ENCODE data around the gene KIF3A. TPM values are rescaled to one million over a fixed set of nuclear protein-coding genes. Genes with fewer than 3 reads are reported as not detected.

The KIF3A gene
- total RNA-seq, 2 donors from 2014 or later = 17.4 to 34.5 TPM

DNA sequence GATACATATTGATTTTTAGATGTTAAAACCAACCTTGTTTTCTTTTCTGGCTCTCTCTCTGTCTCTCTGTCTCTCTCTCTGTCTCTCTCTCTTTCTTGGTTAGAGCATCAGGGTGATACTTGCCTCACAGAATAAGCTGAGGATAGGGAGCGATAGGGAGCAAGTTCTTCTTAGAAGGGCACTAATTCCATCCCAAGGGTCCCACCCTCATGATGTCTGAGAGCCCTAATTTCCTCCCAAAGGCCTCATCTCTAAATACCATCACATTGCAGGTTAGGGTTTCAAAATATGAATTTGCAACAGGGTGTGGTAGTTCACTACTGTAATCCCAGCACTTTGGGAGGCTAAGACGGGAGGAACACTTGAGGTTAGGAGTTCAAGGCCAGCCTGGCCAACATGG is 4.8 kb upstream of the KIF3A start:
- Mint-ChIP-seq H3K4me3 (no peak overlapping the region), H3K27ac (no peak overlapping the region), H3K27me3 (peaks cover 18 to 37% of the 10 kb centered on the region in 2 donors), H3K4me1 (ENCODE audit: low read depth in 2 of 2) (peaks cover 11% of the 10 kb centered on the region in 2 donors), H3K36me3 (no peaks in the 10 kb centered on the region), H3K9me3 (no peaks in the 10 kb centered on the region)
- ATAC-seq = no peak
- DNase-seq (ENCODE audit: low spot score) = no peak

DNA sequence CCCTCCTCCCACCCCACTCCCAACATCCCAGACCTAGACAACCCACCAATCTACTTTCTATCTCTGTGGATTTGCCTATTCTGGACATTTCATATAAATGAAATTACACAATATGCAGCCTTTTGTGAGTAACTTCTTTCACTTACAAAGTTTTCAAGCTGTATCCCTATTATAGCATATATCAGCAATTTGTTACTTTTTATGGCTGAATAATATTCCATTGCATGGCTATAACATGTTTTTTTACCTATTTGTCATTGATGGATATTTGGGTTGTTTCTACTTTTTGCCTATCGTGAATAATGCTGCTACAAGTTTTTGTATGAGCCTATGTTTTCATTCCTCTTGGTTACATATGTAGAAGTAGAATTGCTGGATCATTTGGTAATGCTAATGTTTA is 1.9 kb upstream of the KIF3A start:
- H3K27me3 Mint-ChIP-seq = peaks cover 11 to 15% of the 10 kb centered on the region in 2 donors
- ATAC-seq (no peak), DNase-seq (ENCODE audit: low spot score) (no peak)
- H3K4me3 Mint-ChIP-seq = no peak overlapping the region
- H3K36me3 Mint-ChIP-seq = no peaks in the 10 kb centered on the region
- peak overlapping the region in 1 of 2 donors; percentile 75 for H3K27ac Mint-ChIP-seq
- H3K9me3 Mint-ChIP-seq = no peaks in the 10 kb centered on the region
- H3K4me1 Mint-ChIP-seq (ENCODE audit: low read depth in 2 of 2) = peaks cover 24 to 26% of the 10 kb centered on the region in 2 donors

DNA sequence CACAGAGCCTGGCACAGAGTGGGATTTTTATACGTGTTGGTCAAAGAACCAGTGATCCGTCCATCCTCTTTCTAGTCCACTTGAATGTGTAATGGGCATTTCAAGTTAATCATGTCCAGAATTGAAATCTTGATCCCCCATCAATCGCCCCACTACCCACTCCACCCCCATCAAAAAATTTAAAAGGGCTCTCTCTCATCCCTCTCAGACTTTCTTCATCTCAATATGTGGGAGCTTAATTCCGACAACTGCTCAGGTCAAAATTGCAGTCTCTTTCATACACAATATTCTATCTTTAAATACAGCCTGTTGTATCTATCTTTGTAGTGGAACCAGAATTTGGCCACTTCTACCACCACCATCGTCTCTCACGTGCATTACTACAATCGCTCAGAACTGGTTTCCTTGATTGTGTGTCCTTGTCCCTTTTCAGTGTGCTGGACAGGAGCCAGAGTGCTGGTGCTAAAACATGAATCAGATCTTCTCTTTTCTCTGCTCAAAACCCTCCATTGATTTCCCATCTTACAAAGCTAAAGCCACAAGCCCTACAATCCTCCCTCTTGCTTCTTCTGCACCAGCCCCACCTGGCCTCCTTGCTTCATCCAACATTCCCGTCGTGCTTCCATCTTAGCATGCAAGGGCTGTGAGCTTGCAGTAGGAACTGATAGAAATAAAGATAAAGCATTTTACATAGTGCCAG is 786 bp upstream of the KIF3A start:
- no peaks in the 10 kb centered on the region for H3K9me3 Mint-ChIP-seq
- peak overlapping the region; percentile 43 for H3K4me3 Mint-ChIP-seq
- no peak for DNase-seq (ENCODE audit: low spot score)
- no peak for ATAC-seq
- H3K27ac Mint-ChIP-seq = peak overlapping the region; percentile 66 to 75
- peaks cover 10 to 13% of the 10 kb centered on the region in 2 donors for H3K27me3 Mint-ChIP-seq
- H3K36me3 Mint-ChIP-seq = peaks cover 5% of the 10 kb centered on the region
- peaks cover 24 to 33% of the 10 kb centered on the region in 2 donors for H3K4me1 Mint-ChIP-seq (ENCODE audit: low read depth in 2 of 2)

DNA sequence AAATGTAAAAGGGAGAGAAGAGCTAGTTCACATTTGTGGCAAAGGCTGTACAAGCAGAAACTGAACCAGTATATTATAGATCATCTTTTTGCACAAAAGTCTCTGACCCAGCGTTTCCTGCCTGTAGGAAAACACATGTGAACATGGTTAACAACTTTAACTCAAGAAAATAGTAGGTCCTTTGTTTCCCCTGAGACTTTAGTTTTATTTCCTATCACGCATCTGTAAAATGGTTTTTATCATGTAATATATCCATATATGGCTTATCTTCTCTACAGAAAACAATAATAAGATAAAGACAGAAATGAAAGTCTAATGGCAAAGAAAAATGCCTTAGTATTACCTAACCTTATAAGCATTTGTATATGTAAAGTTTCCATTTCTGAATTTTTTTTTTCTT is 2.7 kb downstream of the KIF3A start:
- H3K4me1 Mint-ChIP-seq (ENCODE audit: low read depth in 2 of 2) = peaks cover 24 to 33% of the 10 kb centered on the region in 2 donors
- H3K27ac Mint-ChIP-seq = peak overlapping the region in 1 of 2 donors; percentile 11
- H3K36me3 Mint-ChIP-seq = peaks cover 5% of the 10 kb centered on the region
- DNase-seq (ENCODE audit: low spot score) (no peak), ATAC-seq (no peak)
- H3K4me3 Mint-ChIP-seq = no peak overlapping the region
- no peaks in the 10 kb centered on the region for H3K9me3 Mint-ChIP-seq
- H3K27me3 Mint-ChIP-seq = peaks cover 0 to 2% of the 10 kb centered on the region in 2 donors

DNA sequence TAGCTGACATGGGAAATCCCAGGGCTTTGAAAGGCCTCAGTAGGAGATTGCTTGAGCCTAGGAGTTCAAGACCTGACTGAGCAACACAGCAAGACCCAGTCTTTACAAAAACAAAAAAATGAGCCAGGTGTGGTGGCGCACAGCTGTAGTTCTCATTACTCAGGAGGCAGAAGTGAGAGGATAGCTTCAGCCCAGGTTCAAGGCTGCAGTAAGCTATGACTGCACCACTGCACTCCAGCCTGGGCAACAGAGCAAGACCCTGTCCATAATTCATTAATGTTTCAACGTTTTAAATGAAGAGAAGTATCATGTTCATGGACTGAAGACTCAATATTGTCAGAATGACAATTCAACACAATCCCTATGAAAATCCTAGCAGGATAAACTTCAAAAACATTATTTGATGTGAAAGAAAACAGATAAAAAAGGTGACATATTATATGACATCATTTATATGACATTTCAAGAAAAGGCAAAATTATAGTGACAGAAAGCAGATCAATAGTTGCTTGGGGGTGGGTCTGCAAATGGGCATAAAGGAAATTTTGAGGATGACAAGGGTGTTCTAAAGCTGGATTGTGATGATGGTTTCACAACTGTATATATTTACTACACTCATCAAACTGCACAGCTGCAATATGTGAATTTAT is 3.7 kb downstream of the KIF3A start:
- H3K27ac Mint-ChIP-seq = no peak overlapping the region
- no peak for DNase-seq (ENCODE audit: low spot score)

DNA sequence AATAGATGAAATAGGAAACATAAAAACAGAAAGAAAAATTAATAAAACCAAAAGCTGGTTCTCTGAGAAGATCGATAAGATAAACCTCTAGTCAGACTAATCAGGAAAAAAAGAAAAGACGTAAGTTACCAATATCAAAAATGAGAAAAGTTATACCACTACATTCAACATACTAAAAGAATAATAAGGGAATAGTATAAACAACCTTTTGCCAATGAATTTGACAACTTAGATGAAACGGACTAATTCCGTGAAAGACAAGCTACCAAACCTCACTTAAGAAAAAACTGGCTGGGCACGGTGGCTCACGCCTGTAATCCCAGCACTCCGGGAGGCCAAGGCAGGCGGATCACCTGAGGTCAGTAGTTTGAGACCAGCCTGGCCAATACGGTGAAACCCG is 7.5 kb downstream of the KIF3A start:
- Mint-ChIP-seq H3K36me3 (peaks cover 18% of the 10 kb centered on the region), H3K27me3 (no peaks in the 10 kb centered on the region), H3K27ac (no peak overlapping the region), H3K4me3 (no peak overlapping the region), H3K4me1 (ENCODE audit: low read depth in 2 of 2) (peaks cover 8 to 19% of the 10 kb centered on the region in 2 donors), H3K9me3 (no peaks in the 10 kb centered on the region)
- no peak for DNase-seq (ENCODE audit: low spot score)
- no peak for ATAC-seq

More for the DNA sequence above, 3.7 kb downstream of the KIF3A start:
- H3K4me3 Mint-ChIP-seq = no peak overlapping the region
- H3K9me3 Mint-ChIP-seq = no peaks in the 10 kb centered on the region
- peaks cover 5% of the 10 kb centered on the region for H3K36me3 Mint-ChIP-seq
- H3K4me1 Mint-ChIP-seq (ENCODE audit: low read depth in 2 of 2) = peaks cover 27 to 33% of the 10 kb centered on the region in 2 donors
- no peak for ATAC-seq
- H3K27me3 Mint-ChIP-seq = no peaks in the 10 kb centered on the region

DNA sequence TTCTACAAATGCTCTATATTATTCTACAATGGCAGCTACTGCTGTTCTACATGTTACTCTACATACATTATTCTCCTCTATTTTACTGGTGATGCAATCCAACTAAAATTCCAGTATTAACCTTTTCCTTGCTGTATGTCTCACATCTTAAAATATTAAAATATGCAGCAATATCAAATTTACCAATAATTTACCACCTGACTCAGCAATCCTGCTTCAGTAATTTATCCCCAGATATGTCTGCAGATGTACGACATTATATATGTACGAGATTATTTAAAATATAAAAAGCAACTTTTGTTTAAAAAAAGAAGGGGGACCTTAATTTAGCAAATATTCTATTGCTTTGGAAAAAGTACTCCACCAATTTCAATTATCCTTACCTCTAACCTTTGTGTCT is 11.6 kb downstream of the KIF3A start:
- H3K4me3 Mint-ChIP-seq = no peak overlapping the region

DNA sequence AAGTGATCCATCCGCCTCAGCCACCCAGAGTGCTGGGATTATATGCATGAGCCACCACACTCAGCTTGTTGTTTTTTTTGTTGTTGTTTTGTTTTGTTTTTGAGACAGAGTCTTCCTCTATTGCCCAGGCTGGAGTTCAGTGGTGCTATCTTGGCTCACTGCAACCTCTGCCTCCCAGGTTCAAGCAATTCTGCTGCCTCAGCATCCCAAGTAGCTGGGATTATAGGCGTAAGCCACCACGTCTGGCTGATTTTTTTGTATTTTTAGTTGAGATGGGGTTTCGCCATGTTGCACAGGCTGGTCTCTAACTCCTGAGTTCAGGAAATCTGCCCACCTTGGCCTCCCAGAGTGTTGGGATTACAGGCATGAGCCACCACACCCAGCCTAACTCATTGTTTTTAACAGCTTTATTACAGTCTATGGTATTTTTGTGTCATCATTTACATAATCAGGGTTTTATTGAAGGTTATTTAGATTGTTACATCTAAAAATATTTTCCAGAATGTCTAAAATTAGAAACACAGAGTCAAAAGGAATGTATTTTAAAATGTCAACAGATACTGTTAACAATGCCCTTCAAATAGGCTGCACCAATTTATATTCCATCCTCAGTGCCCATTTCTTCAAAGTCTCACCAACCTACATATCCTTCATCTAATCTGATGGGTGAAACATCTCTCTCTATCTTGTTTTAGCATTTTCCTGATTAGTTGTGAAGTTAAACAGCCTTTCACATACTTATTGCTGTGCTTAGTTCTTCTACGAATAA is 18.6 kb downstream of the KIF3A start:
- Mint-ChIP-seq H3K4me3 (no peak overlapping the region), H3K9me3 (no peaks in the 10 kb centered on the region), H3K27ac (no peak overlapping the region), H3K4me1 (ENCODE audit: low read depth in 2 of 2) (peaks cover 9 to 13% of the 10 kb centered on the region in 2 donors), H3K27me3 (no peaks in the 10 kb centered on the region), H3K36me3 (peaks cover 8% of the 10 kb centered on the region)
- no peak for ATAC-seq
- no peak for DNase-seq (ENCODE audit: low spot score)

More for the DNA sequence above, 11.6 kb downstream of the KIF3A start:
- Mint-ChIP-seq H3K4me1 (ENCODE audit: low read depth in 2 of 2) (peaks cover 8 to 13% of the 10 kb centered on the region in 2 donors), H3K9me3 (no peaks in the 10 kb centered on the region), H3K27me3 (no peaks in the 10 kb centered on the region), H3K27ac (no peak overlapping the region), H3K36me3 (peaks cover 19% of the 10 kb centered on the region)
- ATAC-seq (no peak), DNase-seq (ENCODE audit: low spot score) (no peak)

DNA sequence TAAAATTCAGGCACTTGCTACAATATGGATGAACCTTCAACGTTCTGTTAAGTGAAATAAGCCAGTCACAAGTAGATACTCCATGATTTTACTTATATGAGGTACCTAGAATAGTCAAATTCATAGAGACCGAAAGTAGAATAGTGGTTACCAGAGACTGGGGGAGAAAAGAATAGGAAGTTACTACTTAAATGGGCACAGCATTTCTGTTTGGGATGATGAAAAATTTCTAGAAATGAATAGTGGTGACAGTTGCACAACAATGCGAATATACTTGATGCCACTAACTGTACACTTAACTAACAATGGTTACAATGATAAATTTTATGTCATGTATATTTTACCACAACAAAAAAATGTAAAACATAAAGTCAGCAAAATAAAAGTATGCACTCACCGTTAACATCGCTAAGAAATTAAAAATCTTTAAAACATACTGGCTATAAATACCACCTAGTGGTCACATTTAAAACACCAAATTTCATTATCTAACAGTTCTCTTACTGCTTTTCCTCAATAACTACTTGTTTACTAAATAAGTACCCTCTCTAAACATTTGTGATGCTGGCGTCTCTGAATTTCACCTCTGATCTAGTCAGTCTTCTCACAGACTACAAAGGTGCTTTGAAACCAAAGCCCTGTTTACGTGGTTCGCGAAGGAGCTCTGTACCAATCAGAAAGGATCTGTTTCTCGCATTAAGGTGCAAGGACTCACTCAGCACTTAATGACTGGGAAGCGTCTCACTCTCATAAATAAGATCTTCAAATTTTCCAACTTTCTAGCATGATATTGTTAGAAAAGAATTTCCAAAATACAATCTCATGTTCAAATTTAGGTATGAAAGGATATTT is 22.7 kb downstream of the KIF3A start:
- Mint-ChIP-seq H3K4me1 (ENCODE audit: low read depth in 2 of 2) (peaks cover 9 to 20% of the 10 kb centered on the region in 2 donors), H3K36me3 (peaks cover 7% of the 10 kb centered on the region), H3K9me3 (no peaks in the 10 kb centered on the region), H3K4me3 (peak overlapping the region; percentile 60), H3K27ac (peak overlapping the region; percentile 67 to 78), H3K27me3 (no peaks in the 10 kb centered on the region)
- DNase-seq (ENCODE audit: low spot score) (no peak), ATAC-seq (peak; percentile 78 to 92)

DNA sequence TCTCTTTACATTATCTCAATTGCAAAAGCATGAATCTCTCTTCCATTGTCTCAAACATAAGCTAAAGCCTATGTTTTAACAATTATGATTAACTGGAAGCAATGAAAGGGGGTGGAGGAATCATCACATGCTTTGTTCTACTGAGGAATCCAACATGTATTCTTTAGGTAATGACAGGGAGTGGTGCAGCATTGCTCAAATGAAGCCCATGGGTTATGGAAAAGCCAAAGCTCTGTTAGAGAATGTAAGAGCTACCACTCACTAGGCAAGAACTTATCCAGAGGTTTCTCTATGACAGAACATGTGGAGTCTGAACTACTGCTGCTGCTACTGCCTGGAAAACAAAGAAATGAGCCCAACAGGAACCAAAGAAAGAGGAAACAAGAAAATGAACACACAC is 28.7 kb downstream of the KIF3A start:
- Mint-ChIP-seq H3K27me3 (no peaks in the 10 kb centered on the region), H3K9me3 (no peaks in the 10 kb centered on the region), H3K27ac (no peak overlapping the region), H3K4me3 (no peak overlapping the region), H3K36me3 (peaks cover 7% of the 10 kb centered on the region), H3K4me1 (ENCODE audit: low read depth in 2 of 2) (peaks cover 2 to 10% of the 10 kb centered on the region in 2 donors)
- DNase-seq (ENCODE audit: low spot score) (no peak), ATAC-seq (no peak)

DNA sequence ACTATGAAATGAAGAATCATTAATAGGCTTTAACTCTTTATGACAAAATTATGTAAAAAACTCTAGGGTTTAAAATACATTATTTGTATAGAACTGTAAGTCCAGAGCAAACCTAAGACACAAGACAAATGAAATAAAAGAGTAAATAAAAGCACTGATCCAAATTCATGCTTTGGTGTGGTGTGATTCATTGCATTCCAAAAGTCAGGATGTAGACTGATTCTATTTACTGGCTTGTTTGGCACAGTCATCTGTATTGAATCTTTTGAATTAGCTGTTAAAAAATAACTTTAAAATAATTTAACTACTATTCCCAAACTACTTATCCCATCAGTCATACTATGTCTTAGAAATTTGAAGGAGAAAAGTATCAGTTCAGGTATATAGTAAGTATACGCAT is 32.5 kb downstream of the KIF3A start:
- no peak for ATAC-seq
- Mint-ChIP-seq H3K9me3 (no peaks in the 10 kb centered on the region), H3K27me3 (no peaks in the 10 kb centered on the region), H3K27ac (peak overlapping the region in 1 of 2 donors; percentile 65), H3K4me3 (peak overlapping the region; percentile 60), H3K36me3 (peaks cover 21% of the 10 kb centered on the region), H3K4me1 (ENCODE audit: low read depth in 2 of 2) (peaks cover 2 to 7% of the 10 kb centered on the region in 2 donors)
- DNase-seq (ENCODE audit: low spot score) = no peak

DNA sequence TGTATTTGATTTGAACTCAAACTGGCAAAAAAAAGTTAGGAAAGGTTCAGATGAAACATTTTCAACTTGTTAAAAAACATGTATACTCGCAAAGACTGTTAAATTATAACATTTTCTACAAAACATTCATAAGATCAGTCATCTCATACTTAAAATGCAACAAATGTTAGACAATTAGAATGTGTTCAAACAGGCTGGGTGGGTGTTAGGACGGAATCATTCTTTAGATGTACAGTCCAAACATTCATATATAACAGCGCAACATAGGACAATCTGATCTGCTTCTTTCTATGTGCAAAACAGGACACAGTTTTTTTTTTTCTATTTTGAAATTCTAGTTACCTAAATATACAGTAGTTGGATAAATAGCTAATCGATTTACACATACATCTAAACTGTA is 41.4 kb downstream of the KIF3A start:
- Mint-ChIP-seq H3K36me3 (peaks cover 9% of the 10 kb centered on the region), H3K27ac (no peak overlapping the region), H3K9me3 (no peaks in the 10 kb centered on the region), H3K4me1 (ENCODE audit: low read depth in 2 of 2) (peaks cover 6 to 7% of the 10 kb centered on the region in 2 donors), H3K4me3 (no peak overlapping the region), H3K27me3 (no peaks in the 10 kb centered on the region)
- ATAC-seq = no peak
- no peak for DNase-seq (ENCODE audit: low spot score)

DNA sequence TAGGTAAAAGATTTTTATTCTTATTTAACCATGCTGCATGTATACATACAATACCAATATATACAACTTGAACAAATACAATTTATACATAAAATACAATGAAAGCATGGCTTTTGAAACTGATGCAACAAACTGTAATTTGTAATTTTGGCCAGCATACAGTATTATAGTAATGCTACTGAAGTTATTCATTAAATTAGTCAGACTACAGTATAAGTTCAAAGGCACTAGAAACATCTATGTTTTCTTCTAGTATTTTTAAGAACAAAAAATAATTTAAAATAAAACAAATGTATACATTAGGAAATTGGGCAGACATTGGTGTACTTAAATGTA is 44.7 kb downstream of the KIF3A start:
- DNase-seq (ENCODE audit: low spot score) = no peak
- peaks cover 22 to 27% of the 10 kb centered on the region in 2 donors for H3K4me1 Mint-ChIP-seq (ENCODE audit: low read depth in 2 of 2)
- no peaks in the 10 kb centered on the region for H3K9me3 Mint-ChIP-seq
- H3K4me3 Mint-ChIP-seq = no peak overlapping the region
- no peaks in the 10 kb centered on the region for H3K36me3 Mint-ChIP-seq
- peak overlapping the region in 1 of 2 donors; percentile 13 for H3K27ac Mint-ChIP-seq
- ATAC-seq = no peak
- peaks cover 0 to 3% of the 10 kb centered on the region in 2 donors for H3K27me3 Mint-ChIP-seq

Measured in natural killer cell treated with Interleukin-12 subunit alpha and Interleukin-12 subunit beta and Interleukin-15 and Interleukin-18, amount 100 ng/mL, for 72 hours (primary cell).